GM18499 (cell line): ENCODE results near the gene RWDD3.

Experiments used
- ATAC-seq: cut with Tn5 transposase; IDR thresholded peaks from one replicate; pipeline ENCODE4 v1.9.1; 2021; ENCODE audit warnings: moderate number of reproducible peaks; ENCODE audit not compliant: insufficient read depth, unreplicated experiment

The RWDD3 gene

DNA sequence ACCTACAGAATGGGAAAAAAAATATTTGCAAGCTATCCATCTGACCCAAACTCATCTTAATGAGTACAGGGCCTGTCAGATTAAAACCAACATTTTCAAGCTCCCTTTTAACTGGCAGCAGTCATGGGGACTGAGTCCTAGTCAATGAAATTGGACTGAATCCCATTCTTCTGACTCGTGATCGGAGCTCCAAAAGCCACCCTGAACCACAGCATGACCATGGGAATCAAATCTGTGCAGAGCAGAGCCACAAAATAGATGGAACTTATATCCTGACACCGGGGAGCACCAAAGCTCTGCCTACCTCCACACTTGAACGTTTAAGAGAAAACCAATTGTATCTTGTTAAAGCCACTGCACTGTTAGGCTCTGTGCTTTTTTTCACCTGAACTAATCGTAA is 5.0 kb upstream of the RWDD3 start:
- no peak for ATAC-seq

DNA sequence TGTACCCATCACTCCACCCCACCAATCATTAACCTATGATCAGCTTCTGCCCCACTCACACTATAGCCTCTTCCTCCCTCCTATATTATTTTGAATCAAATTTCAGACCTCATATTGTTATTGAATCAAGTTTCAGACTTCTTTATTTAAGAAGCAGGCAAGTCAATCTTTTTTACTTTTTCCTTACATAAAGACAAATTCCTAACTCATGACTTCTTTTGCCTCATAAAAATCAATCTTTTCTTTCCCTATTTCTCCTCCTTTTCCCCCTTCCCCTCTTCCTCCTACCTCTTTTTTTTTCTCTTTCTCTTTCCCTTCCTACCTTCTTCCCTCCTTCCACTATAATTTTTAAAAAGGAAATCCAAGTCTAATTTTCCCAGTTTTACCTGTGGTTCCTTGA is 4.3 kb upstream of the RWDD3 start:
- ATAC-seq = no peak

DNA sequence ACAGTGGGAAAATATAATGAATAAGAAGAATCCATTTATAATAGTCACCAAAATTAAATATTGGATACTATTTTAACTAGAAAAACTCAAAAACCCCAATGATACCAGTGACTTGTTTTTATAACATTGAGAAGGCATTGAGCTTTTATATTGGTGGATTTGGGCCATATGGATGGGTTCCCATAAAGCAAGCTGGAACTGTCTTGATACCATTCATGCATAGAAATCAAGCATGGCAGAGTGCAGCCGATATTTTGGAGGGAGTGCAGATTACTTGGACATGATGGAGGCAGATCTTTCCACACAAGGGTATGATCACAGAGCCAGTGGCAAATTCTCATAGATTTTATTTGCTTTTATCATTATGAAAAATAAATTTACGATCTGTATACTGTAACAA is 3.8 kb upstream of the RWDD3 start:
- no peak for ATAC-seq

DNA sequence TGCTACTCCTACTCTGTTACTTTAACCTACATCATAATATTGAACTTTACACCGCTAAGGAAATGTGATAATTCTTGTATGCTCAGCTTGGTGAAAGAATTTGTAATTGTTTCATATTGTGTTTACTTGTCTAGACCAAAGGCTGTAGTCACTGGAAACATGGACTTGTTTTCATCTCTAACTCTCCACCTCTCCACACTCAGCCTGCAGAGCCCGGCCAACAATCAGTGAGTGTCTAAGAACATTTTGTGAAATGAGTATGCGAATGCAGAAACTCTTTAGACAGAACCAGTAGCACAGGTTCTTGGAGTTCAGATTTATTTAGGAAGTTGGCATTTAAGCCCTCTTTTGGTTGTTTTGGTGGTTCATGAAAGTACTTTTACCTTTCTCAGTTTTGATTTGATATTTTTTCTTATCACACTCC is 3.2 kb upstream of the RWDD3 start:
- ATAC-seq = no peak

DNA sequence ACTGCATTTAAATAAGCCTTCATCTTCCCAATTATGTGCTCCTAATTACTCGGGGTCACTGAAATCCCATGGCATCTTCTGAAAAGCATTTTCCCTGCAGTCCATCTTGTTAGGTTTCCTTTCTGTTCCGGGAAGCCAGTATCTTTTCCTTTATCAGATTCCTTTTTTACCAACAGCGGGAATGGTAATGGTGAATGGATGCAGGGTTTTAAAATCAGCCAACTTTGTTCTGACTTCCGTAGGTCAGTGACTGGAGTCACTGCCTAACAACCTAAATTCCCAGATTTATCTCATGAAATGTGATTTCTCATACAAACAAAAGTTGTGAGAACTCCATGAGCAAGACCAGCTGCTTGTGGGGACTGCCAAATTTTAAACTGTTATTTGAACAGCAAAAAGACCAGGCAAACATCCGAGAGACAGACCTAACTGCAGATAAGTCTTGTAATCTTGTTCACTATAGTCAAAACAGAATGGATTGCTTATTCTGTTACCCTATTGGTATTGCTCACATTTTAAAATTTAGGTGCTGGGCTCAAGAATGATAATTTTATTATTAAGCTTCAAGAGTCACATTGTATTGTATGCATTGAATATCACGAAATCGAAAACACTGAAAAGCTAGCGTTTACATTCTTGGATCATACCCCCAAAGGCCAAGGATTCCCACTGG is 1.2 kb upstream of the RWDD3 start:
- ATAC-seq = no peak

DNA sequence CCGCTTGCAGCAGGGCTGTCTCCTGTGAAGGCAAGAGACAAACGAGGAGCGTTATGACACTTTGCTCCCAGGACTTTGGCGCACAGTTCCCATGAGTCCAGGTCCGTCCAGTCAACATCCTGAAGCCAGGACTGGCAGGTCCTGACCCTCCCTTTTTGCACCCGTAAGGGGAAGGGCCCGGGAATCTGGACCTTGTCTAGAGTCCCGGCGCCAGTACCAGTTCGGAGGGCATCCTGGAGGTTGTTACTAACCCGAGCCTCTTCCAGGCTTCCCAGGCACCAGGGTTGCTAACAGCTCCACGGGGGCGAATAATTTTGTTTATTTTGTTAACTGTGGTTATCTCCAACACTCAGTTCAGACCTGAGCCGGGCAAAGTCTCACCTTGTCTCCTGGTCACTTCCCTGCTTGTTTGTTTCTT is 682 bp upstream of the RWDD3 start:
- ATAC-seq = no peak

DNA sequence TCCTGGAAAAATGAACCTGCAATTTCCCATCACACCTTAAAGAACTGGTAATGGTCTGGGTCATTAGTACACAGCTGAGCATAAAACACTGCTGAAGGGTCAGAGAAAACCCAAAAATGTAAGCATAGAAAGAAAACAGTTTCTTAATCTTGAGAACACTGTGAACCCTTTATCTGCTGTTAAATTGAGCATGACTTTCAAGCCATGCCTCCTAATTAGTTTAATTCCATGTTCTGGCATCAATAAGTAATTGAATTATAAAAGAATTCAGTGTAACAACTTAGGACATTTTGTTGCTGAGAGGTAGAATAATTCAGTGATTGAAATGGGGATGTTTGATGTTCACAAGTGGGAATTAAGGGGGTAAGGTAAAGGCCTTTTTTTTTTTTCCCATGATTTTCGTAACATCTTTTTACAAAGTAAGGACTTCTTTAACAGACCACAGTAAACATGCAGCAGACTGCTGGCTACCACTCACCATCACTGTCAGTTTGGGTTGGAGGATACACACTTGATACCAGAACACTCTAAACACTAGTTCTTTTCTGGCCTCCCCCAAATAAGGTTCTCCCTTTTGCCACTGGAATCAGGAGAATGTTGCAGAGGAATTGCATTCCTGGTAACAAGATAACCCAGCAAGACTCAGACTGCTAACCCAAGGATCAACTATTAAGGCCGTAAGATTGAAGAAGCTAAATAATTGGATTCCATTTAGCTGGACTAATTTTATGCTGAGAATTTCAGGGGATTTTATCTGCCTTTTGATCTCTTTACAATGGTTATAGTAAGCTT is 3.0 kb downstream of the RWDD3 start:
- ATAC-seq = no peak

DNA sequence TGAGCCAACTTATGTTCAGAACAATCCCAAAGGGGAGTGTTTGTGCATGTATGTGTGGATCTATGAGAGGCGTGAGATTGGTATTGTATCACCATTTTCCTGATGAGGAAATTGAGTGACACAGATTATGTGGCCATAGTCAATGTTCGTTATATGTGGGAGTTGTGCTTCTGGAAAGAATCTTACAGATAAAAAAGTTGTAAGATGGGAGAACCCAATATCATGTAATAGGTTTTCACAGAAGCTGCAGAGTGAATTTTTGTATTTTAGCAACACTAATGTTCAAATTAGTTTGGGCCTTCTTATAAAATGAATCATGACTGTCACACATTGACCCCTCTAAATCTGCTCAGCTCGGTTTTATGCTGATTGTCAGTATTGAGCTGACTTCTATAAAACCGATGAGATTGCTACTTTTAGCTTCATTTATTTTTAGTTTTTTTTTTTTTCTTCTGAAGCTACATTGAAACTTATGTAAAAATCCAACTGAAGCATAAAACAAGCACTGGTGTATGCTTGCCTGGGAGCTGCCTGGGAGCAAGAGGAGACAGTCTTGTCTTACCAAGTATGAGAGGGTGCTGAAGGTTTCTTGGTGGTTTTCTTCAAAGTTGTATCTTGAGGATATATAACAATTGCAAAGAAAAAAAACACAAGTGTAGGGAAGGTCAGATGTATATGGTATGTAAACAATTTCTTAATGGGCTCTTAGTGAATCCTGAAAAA is 4.1 kb downstream of the RWDD3 start:
- ATAC-seq = no peak

DNA sequence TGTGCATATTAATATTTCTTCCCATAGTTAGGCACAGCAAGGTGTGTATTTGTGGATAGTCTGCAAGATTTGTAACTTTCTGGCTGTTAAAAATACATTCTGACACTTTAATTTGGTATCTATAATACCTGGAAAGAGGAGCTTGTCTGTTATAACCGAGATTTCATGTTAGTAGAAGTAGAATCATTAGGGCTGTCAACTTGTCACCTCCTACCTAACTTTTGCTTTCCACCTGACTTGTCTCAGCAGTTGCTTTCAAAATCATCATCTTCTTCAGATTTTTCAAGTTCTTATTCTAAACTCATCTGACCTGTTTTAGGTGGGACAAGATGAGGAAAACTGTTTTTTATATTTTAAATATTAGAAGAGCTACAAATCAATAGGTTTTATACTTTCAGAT is 11.0 kb downstream of the RWDD3 start:
- no peak for ATAC-seq

DNA sequence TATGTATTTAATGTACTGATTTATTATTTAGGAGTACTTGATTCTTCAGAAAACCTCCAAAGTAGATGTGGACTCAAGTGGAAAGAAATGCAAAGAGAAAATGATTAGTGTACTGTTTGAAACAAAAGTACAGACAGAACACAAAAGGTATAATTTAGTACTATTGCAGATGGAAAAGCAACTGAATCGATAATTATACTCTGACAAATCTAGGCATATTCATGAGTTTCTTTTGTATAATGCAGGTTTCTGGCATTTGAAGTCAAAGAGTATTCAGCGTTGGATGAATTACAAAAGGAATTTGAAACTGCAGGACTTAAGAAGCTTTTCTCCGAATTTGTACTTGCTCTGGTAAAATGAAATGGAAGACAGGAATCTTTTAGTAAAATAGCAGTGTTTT is 12.5 kb downstream of the RWDD3 start:
- ATAC-seq = no peak

DNA sequence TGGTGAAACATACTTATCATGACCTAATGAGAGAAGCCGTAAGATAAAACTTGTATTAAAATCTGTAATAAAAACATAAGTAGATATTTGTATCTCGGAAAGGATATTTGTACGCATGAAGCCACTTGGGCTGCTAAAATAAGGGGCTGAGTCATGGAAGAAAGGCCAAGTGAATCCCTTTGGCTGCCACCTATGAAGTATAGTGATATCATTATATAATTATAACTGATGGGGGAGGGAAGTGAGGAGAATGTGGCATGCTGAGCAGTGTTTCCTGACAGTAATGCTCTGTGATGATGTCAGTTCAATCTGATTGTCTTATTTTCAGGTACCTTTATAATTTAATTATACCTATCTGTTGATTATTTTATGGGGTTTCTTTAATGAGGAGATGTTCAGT is 13.6 kb downstream of the RWDD3 start:
- ATAC-seq = no peak

DNA sequence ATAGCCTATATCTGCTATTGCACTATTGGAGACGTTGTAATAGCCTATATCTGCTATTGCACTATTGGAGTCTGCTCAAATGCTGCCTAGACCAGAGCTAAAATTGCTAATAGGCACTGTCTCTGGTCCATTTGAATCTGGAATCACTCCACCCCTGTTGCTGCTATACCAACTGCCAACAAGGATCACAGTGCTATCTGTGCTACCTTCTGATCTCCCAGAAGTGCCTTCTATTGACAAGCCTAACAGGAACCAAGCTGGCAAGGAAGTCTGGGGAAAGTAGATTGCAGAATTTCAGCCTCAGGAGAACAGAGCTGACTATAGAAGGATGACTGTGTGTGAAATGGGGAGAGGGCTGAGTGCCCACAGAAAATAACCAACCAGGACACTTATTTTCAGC is 15.9 kb downstream of the RWDD3 start:
- no peak for ATAC-seq

DNA sequence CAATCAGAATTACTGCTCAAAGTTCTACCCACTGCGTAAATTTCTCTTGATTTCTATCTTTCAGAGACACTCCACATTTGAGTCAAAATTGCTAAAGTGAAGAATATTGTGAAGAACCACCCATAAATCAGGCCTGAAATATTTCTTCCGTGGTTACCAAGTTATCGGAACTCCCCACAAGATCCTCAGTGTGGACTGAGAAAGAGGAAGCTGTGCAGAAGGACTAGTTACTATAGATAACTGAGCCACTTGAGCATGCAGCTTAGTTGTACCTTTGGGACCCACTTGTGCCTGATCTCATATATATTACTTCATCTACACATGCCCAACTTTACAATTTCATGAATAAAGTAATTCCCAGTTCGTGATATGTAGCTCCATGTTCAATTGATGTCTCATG is 18.4 kb downstream of the RWDD3 start:
- no peak for ATAC-seq

DNA sequence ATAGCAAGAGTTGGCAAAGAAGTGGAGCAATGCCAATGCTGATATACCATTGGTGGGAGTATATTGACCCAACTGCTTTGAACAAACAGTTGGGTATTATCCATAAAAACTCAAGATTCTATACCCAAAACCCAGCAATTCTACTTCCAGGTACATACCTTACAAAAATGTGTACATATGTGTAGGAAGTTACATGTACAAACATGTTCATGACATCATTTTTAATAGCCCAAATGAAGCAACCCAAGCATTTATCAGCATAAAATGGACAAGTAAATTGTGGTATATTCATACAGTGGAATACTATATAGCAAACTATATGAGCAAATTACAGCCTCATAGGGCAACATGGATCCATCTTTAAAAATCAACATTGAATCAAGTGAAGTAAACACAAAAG is 20.9 kb downstream of the RWDD3 start:
- no peak for ATAC-seq

DNA sequence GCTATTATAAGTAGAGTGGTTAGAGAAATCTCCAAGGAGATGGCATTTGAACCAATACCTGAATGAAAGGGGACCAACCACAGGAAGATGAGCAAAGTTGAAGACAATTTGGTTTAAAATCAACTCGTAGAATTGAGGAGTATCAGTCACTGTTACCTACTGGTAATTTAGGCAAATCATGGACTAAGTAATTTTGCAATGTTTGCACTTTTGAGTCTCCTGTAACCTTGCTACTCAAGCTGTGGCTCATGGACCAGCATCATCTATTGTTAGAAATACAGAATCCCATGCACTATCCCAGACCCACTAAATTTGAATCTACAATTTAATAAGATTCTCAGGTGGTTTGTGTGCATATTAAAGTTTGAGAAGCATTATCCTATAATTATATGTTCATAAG is 21.8 kb downstream of the RWDD3 start:
- no peak for ATAC-seq

DNA sequence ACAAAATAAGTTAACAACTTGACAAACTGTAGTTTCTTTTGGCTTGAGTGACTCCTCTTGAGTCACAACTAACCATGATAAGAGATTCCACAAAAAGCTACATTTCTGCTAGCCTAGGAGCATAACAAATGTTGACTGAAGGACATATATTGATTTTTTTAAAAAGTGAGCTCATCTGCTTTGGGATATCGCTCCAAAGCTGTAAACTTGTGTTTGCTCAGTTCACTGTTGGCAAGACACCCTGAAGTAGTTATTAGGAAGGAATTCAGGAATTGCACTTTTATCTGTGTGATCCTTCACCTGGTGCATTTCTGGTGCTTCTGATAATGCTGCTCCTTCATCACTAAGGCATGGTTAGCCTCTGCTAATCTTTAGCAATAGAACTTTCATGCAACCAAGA is 23.7 kb downstream of the RWDD3 start:
- ATAC-seq = no peak

DNA sequence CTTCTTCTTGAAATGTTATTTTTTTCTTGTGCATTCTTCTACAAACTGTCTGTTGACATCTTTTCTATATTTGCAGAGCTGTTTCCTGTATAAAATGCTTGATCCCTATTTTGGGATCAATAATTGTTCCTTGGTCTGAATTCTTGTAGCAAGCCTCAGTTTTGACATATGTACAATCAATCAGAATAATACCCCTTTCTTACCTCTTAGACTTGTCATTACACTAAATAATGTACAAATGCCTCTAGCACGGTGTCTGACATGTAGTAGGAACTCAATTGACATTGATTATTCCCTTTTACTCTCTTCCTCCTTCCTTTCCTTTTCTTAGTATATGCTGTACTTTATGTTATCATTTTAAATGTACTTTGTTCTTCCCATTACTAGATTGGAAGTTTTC is 25.2 kb downstream of the RWDD3 start:
- ATAC-seq = no peak

DNA sequence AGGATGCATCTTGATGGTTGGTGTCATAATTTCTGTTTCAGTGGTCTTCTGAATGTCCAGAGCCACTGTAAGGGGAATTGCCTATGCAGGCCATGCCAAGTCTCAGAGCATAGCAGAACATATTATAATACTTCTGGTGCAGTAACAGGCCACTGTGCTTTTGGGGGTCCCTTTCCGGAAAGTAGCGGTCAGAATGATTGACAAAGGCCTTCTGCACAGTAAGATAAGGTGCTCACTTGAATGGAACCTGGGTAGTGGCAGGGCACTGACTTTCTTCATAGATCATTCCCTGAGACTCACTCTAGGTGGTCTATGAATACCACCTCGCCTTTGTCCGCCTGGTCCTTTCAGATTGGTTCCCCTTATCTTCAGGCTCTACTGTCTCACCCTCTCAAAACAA is 28.9 kb downstream of the RWDD3 start:
- ATAC-seq = no peak

DNA sequence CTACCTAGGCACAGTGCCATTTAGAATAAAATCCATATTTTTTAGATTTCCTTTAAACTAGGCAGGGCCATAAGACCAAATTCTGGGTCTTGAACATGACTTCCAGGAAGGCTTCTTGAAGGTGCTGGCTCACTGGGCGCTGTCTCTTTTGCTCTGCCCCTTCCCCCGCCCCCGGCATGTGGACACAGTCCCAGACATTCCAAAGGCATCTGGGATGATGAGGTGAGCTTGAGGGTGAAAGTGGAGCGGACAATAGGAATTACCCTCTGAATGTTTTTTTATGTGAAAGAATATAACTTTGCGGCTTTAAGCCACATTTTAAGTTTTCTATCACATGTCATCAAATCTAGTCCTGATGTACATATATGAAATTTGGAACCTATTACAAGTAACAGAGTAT is 29.4 kb downstream of the RWDD3 start:
- no peak for ATAC-seq

DNA sequence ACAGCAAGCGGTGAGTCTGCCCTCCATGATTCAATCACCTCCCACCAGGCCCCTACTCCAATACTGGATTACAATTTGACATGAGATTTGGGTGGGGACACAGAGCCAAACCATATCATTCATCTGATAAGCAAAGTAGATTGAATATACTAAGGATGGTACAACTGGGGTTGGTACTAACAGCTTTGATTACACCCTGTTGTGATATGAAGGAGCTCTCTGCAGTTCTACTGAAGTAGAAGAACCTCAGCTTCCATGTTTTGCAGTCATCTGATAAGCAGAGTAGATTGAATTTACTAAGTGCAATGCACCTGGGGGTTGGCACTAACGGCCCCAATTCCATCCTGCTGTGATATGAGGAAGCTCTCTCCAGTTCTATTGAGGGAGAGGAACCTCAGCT is 31.1 kb downstream of the RWDD3 start:
- no peak for ATAC-seq

DNA sequence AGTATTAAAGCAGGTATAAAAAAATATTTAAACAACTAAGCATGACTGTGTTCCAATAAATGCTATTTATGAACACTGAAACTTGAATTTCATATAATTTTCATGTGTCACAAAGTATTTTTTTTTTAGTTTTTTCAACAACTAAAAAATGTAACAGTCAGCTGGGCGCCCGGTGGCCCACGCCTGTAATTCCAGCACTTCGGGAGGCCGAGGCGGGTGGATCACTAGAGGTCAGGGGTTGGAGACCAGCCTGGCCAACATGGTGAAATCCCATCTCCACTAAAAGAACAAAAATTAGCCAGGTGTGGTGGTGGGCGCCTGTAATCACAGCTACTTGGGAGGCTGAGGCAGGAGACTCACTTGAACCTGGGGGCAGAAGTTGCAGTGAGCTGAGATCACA is 42.4 kb downstream of the RWDD3 start:
- ATAC-seq = no peak
